ENCODE results near the gene NHSL2. TPM values are rescaled to one million over a fixed set of nuclear protein-coding genes. Genes with fewer than 3 reads are reported as not detected.
A peak's percentile ranks its signal among the peaks of the same experiment; 100 is the strongest.

NHSL2 gene
- total RNA-seq, 3 donors from 2014 or later, result 5.4 to 9.2 (median 5.8) TPM

DNA sequence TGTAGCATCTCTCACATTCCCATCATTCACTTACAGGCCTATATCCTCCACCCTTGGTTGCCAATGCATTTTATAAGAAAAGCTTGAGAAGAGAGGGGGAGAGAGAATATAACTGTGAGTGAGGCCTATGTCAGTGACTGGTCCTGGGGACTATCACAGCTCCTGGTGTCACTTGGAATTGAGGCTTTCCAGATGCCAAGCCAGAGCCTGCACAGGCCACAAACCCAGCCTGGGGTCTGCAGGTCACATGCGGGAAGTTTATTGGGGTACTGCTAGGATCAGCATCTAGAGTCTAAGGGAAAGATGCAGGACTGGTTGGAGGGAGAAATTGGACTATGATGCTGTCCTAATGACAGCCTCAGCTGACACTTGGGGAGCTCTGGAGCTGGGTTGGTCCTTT, 173.5 kb downstream of the NHSL2 start:
- H3K36me3 ChIP-seq, result no peaks in the 10 kb centered on the region
- no peak for DNase-seq (ENCODE audit: low spot score in 2 of 2)
- H3K27me3 ChIP-seq, result peaks cover 0 to 35% of the 10 kb centered on the region in 2 donors
- intact Hi-C loops (cut with DNase I; ENCODE audit: low total_unique reads), result no loop called here
- no peak overlapping the region for H3K4me3 ChIP-seq
- H3K27ac ChIP-seq, result no peak overlapping the region
- TF ChIP-seq POLR2AphosphoS5 (IDR thresholded peaks at IDR 0.05), result no peak
- no peak for TF ChIP-seq CTCF (IDR thresholded peaks at IDR 0.05)
- no peak for TF ChIP-seq POLR2A (IDR thresholded peaks at IDR 0.05)
- H3K4me1 ChIP-seq, result no peaks in the 10 kb centered on the region
- H3K9me3 ChIP-seq, result no peaks in the 10 kb centered on the region

GRCh38 chrX:72086995-72087394, 176.3 kb downstream of the NHSL2 start:
- Histone ChIP-seq H3K27me3 (peaks cover 0 to 27% of the 10 kb centered on the region in 2 donors), H3K9me3 (no peaks in the 10 kb centered on the region), H3K4me1 (no peaks in the 10 kb centered on the region), H3K36me3 (no peaks in the 10 kb centered on the region), H3K27ac (no peak overlapping the region), H3K4me3 (no peak overlapping the region)
- intact Hi-C loops (cut with DNase I; ENCODE audit: low total_unique reads), result no loop called here
- DNase-seq (ENCODE audit: low spot score in 2 of 2), result no peak
- TF ChIP-seq POLR2A (IDR thresholded peaks at IDR 0.05) (no peak), CTCF (IDR thresholded peaks at IDR 0.05) (no peak), POLR2AphosphoS5 (IDR thresholded peaks at IDR 0.05) (no peak)

DNA sequence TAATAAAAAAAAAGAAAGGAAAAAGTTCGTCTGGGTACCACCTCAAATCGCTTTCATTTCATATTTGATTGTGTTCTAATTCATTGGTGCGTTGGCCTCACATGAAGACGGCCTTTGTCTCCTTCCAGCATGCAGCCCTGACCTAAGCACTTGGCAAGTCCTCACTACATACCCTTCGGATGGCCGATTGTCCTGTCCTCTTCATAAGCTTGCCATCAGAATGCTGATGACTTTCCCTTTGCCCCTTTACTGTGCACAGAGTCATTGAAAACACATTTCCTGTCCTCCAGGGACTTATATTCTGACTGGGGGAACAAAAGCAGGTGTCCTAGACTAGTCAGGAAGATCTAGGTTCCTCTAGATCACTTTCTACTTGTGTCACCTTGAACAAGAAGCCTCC, 178.1 kb downstream of the NHSL2 start:
- no peaks in the 10 kb centered on the region for H3K9me3 ChIP-seq
- intact Hi-C loops (cut with DNase I; ENCODE audit: low total_unique reads), result no loop called here
- H3K36me3 ChIP-seq, result no peaks in the 10 kb centered on the region
- H3K4me1 ChIP-seq, result no peaks in the 10 kb centered on the region
- no peak overlapping the region for H3K27ac ChIP-seq
- DNase-seq (ENCODE audit: low spot score in 2 of 2), result no peak
- no peak overlapping the region for H3K4me3 ChIP-seq
- peaks cover 0 to 34% of the 10 kb centered on the region in 2 donors for H3K27me3 ChIP-seq
- TF ChIP-seq POLR2A (IDR thresholded peaks at IDR 0.05) (no peak), POLR2AphosphoS5 (IDR thresholded peaks at IDR 0.05) (no peak), CTCF (IDR thresholded peaks at IDR 0.05) (no peak)

GRCh38 chrX:72089254-72089653, 178.6 kb downstream of the NHSL2 start:
- intact Hi-C loops (cut with DNase I; ENCODE audit: low total_unique reads), result no loop called here

GRCh38 chrX:72094894-72095293, 184.2 kb downstream of the NHSL2 start:
- intact Hi-C loops (cut with DNase I; ENCODE audit: low total_unique reads), result no loop called here
- TF ChIP-seq CTCF (IDR thresholded peaks at IDR 0.05) (no peak), POLR2AphosphoS5 (IDR thresholded peaks at IDR 0.05) (no peak), POLR2A (IDR thresholded peaks at IDR 0.05) (no peak)
- H3K27me3 ChIP-seq, result peaks cover 0 to 36% of the 10 kb centered on the region in 2 donors
- peak overlapping the region in 1 of 2 donors; percentile 7 for H3K27ac ChIP-seq
- no peaks in the 10 kb centered on the region for H3K9me3 ChIP-seq
- DNase-seq (ENCODE audit: low spot score in 2 of 2), result no peak
- no peaks in the 10 kb centered on the region for H3K4me1 ChIP-seq
- no peaks in the 10 kb centered on the region for H3K36me3 ChIP-seq
- H3K4me3 ChIP-seq, result no peak overlapping the region

More at GRCh38 chrX:72089254-72089653, 178.6 kb downstream of the NHSL2 start:
- Histone ChIP-seq H3K27ac (no peak overlapping the region), H3K4me1 (no peaks in the 10 kb centered on the region), H3K36me3 (no peaks in the 10 kb centered on the region), H3K4me3 (no peak overlapping the region), H3K27me3 (peaks cover 0 to 37% of the 10 kb centered on the region in 2 donors), H3K9me3 (no peaks in the 10 kb centered on the region)
- no peak for TF ChIP-seq CTCF (IDR thresholded peaks at IDR 0.05)
- no peak for TF ChIP-seq POLR2AphosphoS5 (IDR thresholded peaks at IDR 0.05)
- TF ChIP-seq POLR2A (IDR thresholded peaks at IDR 0.05), result no peak
- DNase-seq (ENCODE audit: low spot score in 2 of 2), result no peak
